HEK293 (cell line): Measurements from ENCODE around the gene C1QTNF9B.

Source experiments
- CTCF ChIA-PET: fragments of 350-600 bp; formaldehyde crosslinking; extraction: SDS; loops from one replicate; lab custom pipeline; 2021; ENCODE audit warnings: antibody characterized with exemption; lab: Yijun Ruan, JAX
- POLR2A ChIA-PET: fragments of 300-600 bp; formaldehyde crosslinking; extraction: SDS; loops from one replicate; lab custom pipeline; 2020; ENCODE audit warnings: antibody characterized with exemption, inconsistent platforms; lab: Yijun Ruan, JAX
- H3K27ac ChIP-seq: fragments of 200-500 bp; sonication (Bioruptor generic); 2 replicates; pipeline ENCODE4 v1.5.1; 2014; ENCODE audit warnings: low read depth, low read length, control low read depth, inconsistent platforms; ENCODE audit errors: extremely low read depth
- H3K36me3 ChIP-seq, 2 experiments: fragments of 200-500 bp in 1 of 2; sonication (Bioruptor generic) in 1 of 2; 1 replicate in 1 of 2; 2 replicates in 1 of 2; pipeline ENCODE4 v1.5.1; 2014 to 2017; ENCODE audit warnings: inconsistent platforms in 2 of 2, low read length in 2 of 2; ENCODE audit not compliant: control insufficient read depth in 2 of 2, insufficient read depth in 1 of 2
- H3K4me1 ChIP-seq: fragments of 200-500 bp; sonication (Bioruptor generic); 2 replicates; pipeline ENCODE4 v1.5.1; 2014; ENCODE audit warnings: mild to moderate bottlenecking, low read length, inconsistent platforms; ENCODE audit not compliant: control insufficient read depth, insufficient read depth
- H3K4me3 ChIP-seq: 2 replicates; pipeline ENCODE4 v1.5.1; 2011; ENCODE audit warnings: low read depth, mild to moderate bottlenecking, control low read depth, low read length, moderate library complexity
- H3K9me3 ChIP-seq: fragments of 200-500 bp; sonication (Bioruptor generic); 2 replicates; pipeline ENCODE4 v1.5.1; 2014; ENCODE audit warnings: low read depth, low read length, inconsistent platforms; ENCODE audit not compliant: control insufficient read depth, insufficient read depth
- REPIN1 ChIP-seq: fragments of 450-650 bp; formaldehyde crosslinking; IDR thresholded peaks from 2 replicates; pipeline ENCODE4 v1.5.1; 2017; ENCODE audit warnings: missing biosample characterization, missing genetic modification characterization, low read depth
- TCF7L2 ChIP-seq: IDR thresholded peaks from 2 replicates; pipeline ENCODE4 v1.6.1; 2011; ENCODE audit warnings: low read depth, mild to moderate bottlenecking, inconsistent platforms, low read length, moderate library complexity, borderline replicate concordance
- ZBTB17 ChIP-seq: fragments of 450-650 bp; formaldehyde crosslinking; IDR thresholded peaks from 2 replicates; pipeline ENCODE4 v1.5.1; 2016; ENCODE audit warnings: missing biosample characterization, missing genetic modification characterization
- ZNF311 ChIP-seq: fragments of 450-650 bp; formaldehyde crosslinking; IDR thresholded peaks from 2 replicates; pipeline ENCODE4 v1.5.1; 2017; ENCODE audit warnings: missing biosample characterization, missing genetic modification characterization, borderline replicate concordance
- ZNF473 ChIP-seq: fragments of 450-650 bp; formaldehyde crosslinking; IDR thresholded peaks from 2 replicates; pipeline ENCODE4 v1.5.1; 2017; ENCODE audit warnings: missing biosample characterization, missing genetic modification characterization
- ZNF548 ChIP-seq: fragments of 450-650 bp; formaldehyde crosslinking; IDR thresholded peaks from 2 replicates; pipeline ENCODE4 v1.5.1; 2016; ENCODE audit warnings: missing biosample characterization, missing genetic modification characterization
- ZNF610 ChIP-seq: fragments of 450-650 bp; formaldehyde crosslinking; IDR thresholded peaks from 2 replicates; pipeline ENCODE4 v1.5.1; 2016; ENCODE audit warnings: missing biosample characterization, missing genetic modification characterization, borderline replicate concordance
- ZNF654 ChIP-seq: fragments of 450-650 bp; formaldehyde crosslinking; IDR thresholded peaks from 2 replicates; pipeline ENCODE4 v1.5.1; 2016; ENCODE audit warnings: low read depth, missing biosample characterization, missing genetic modification characterization
- ZNF664 ChIP-seq: fragments of 450-650 bp; formaldehyde crosslinking; IDR thresholded peaks from 2 replicates; pipeline ENCODE4 v1.5.1; 2016; ENCODE audit warnings: missing biosample characterization, missing genetic modification characterization
- TF ChIP-seq, protein P1 (sequence below): fragments of 450-650 bp; formaldehyde crosslinking; IDR thresholded peaks from 2 replicates; pipeline ENCODE4 v1.5.1; 2016; ENCODE audit warnings: missing biosample characterization, missing genetic modification characterization
- TF ChIP-seq, protein P2 (sequence below): fragments of 450-650 bp; IDR thresholded peaks from 2 replicates; pipeline ENCODE4 v1.5.1; 2018; ENCODE audit warnings: missing biosample characterization, mild to moderate bottlenecking, missing genetic modification characterization
- TF ChIP-seq, protein P3 (sequence below): fragments of 450-650 bp; formaldehyde crosslinking; IDR thresholded peaks from 2 replicates; pipeline ENCODE4 v1.5.1; 2016; ENCODE audit warnings: missing biosample characterization, missing genetic modification characterization
- TF ChIP-seq, protein P4 (sequence below): fragments of 450-650 bp; formaldehyde crosslinking; IDR thresholded peaks from 2 replicates; pipeline ENCODE4 v1.5.1; 2016; ENCODE audit warnings: missing biosample characterization, missing genetic modification characterization
- TF ChIP-seq, protein P5 (sequence below): fragments of 450-650 bp; formaldehyde crosslinking; conservative IDR thresholded peaks from 2 replicates; pipeline ENCODE4 v1.5.1; 2016; ENCODE audit warnings: low read depth, missing biosample characterization, missing genetic modification characterization
- TF ChIP-seq, protein P6 (sequence below): fragments of 450-650 bp; formaldehyde crosslinking; IDR thresholded peaks from 2 replicates; pipeline ENCODE4 v1.5.1; 2016; ENCODE audit warnings: missing biosample characterization, missing genetic modification characterization

C1QTNF9B gene

DNA sequence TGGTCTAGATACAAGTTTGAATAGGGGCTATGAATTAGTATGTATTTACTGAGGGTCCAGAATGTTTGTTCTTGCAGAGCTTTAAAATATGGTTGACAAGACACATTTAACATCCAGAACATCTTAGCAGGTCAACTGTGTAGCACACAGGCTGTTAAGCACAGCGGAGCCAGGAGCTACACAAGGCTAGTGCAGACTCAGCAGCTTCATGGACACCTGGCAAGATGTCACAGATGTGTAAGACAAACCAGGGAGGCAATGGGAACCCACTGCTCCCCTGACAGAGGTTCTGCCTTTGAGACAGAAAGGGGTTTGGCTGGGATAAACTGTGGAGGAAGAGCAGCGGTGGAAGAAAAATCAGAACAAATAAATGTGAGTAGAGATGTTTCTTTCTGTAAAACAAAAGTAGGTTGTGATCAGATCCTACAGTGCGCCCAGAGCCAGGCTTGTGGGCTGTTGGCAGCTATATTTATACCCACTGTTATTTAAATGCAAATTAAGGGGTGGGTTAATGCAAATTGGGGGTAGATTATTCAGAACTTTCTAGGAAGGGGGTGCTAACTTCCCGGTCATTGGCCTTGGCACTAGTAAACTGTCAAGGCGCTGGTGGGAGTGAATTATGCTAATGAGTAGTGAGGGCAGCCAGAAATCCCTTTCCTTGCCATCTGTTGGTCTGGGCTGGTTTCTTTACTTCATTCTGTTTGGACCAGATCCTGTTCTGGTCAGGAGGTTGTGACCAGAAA is 41.1 kb downstream of the C1QTNF9B start:
- H3K4me3 ChIP-seq, result no peak overlapping the region
- TF ChIP-seq ZNF610 (tag by site-specific recombination) (no peak), ZNF548 (tag by site-specific recombination) (no peak)
- TF ChIP-seq, protein P1, sequence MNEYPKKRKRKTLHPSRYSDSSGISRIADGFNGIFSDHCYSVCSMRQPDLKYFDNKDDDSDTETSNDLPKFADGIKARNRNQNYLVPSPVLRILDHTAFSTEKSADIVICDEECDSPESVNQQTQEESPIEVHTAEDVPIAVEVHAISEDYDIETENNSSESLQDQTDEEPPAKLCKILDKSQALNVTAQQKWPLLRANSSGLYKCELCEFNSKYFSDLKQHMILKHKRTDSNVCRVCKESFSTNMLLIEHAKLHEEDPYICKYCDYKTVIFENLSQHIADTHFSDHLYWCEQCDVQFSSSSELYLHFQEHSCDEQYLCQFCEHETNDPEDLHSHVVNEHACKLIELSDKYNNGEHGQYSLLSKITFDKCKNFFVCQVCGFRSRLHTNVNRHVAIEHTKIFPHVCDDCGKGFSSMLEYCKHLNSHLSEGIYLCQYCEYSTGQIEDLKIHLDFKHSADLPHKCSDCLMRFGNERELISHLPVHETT (tag by site-specific recombination), result no peak
- TF ChIP-seq, protein P2, sequence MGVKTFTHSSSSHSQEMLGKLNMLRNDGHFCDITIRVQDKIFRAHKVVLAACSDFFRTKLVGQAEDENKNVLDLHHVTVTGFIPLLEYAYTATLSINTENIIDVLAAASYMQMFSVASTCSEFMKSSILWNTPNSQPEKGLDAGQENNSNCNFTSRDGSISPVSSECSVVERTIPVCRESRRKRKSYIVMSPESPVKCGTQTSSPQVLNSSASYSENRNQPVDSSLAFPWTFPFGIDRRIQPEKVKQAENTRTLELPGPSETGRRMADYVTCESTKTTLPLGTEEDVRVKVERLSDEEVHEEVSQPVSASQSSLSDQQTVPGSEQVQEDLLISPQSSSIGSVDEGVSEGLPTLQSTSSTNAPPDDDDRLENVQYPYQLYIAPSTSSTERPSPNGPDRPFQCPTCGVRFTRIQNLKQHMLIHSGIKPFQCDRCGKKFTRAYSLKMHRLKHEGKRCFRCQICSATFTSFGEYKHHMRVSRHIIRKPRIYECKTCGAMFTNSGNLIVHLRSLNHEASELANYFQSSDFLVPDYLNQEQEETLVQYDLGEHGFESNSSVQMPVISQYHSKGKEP (tag by site-specific recombination), result no peak
- TF ChIP-seq, protein P3, sequence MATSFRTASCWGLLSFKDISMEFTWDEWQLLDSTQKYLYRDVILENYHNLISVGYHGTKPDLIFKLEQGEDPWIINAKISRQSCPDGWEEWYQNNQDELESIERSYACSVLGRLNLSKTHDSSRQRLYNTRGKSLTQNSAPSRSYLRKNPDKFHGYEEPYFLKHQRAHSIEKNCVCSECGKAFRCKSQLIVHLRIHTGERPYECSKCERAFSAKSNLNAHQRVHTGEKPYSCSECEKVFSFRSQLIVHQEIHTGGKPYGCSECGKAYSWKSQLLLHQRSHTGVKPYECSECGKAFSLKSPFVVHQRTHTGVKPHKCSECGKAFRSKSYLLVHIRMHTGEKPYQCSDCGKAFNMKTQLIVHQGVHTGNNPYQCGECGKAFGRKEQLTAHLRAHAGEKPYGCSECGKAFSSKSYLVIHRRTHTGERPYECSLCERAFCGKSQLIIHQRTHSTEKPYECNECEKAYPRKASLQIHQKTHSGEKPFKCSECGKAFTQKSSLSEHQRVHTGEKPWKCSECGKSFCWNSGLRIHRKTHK (tag by site-specific recombination), result no peak
- TF ChIP-seq, protein P4, sequence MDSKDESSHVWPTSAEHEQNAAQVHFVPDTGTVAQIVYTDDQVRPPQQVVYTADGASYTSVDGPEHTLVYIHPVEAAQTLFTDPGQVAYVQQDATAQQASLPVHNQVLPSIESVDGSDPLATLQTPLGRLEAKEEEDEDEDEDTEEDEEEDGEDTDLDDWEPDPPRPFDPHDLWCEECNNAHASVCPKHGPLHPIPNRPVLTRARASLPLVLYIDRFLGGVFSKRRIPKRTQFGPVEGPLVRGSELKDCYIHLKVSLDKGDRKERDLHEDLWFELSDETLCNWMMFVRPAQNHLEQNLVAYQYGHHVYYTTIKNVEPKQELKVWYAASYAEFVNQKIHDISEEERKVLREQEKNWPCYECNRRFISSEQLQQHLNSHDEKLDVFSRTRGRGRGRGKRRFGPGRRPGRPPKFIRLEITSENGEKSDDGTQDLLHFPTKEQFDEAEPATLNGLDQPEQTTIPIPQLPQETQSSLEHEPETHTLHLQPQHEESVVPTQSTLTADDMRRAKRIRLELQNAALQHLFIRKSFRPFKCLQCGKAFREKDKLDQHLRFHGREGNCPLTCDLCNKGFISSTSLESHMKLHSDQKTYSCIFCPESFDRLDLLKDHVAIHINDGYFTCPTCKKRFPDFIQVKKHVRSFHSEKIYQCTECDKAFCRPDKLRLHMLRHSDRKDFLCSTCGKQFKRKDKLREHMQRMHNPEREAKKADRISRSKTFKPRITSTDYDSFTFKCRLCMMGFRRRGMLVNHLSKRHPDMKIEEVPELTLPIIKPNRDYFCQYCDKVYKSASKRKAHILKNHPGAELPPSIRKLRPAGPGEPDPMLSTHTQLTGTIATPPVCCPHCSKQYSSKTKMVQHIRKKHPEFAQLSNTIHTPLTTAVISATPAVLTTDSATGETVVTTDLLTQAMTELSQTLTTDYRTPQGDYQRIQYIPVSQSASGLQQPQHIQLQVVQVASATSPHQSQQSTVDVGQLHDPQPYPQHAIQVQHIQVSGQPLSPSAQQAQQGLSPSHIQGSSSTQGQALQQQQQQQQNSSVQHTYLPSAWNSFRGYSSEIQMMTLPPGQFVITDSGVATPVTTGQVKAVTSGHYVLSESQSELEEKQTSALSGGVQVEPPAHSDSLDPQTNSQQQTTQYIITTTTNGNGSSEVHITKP (tag by site-specific recombination), result no peak
- ChIA-PET POLR2A (no interaction called here), CTCF (no interaction called here)
- H3K4me1 ChIP-seq, result no peaks in the 10 kb centered on the region
- H3K9me3 ChIP-seq, result no peaks in the 10 kb centered on the region
- H3K27ac ChIP-seq, result no peak overlapping the region
- H3K36me3 ChIP-seq, result peaks cover 0 to 11% of the 10 kb centered on the region in 2 experiments; a peak in 1 of 3 replicates

DNA sequence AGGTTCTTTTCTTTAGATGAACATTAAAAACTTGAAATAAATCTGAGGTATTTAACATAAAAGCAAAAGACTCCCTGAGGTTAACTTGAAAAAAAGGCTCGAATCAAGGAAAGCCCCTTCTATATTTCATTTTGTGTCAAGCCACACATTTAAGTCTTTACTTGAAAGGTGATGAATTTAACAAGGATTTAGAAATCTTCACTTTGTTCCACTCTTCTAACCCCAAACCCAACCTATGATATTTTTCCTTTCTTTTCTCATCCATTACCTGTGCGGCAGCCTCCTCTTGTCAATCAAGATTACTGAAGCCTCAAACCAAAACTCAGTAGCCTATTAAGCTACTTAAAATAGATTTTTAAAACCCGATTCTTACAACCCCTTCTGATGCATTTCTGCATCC is 41.9 kb downstream of the C1QTNF9B start:
- Histone ChIP-seq H3K4me1 (no peaks in the 10 kb centered on the region), H3K9me3 (no peaks in the 10 kb centered on the region), H3K4me3 (no peak overlapping the region), H3K27ac (no peak overlapping the region), H3K36me3 (peaks cover 0 to 11% of the 10 kb centered on the region in 2 experiments; a peak in 1 of 3 replicates)
- ChIA-PET CTCF (no interaction called here), POLR2A (interaction anchor here (0.6 kb wide), 1 partner anchor 39 kb away, joined by 3 read pairs; no protein-coding TSS in a partner anchor)
- TF ChIP-seq, protein P5, sequence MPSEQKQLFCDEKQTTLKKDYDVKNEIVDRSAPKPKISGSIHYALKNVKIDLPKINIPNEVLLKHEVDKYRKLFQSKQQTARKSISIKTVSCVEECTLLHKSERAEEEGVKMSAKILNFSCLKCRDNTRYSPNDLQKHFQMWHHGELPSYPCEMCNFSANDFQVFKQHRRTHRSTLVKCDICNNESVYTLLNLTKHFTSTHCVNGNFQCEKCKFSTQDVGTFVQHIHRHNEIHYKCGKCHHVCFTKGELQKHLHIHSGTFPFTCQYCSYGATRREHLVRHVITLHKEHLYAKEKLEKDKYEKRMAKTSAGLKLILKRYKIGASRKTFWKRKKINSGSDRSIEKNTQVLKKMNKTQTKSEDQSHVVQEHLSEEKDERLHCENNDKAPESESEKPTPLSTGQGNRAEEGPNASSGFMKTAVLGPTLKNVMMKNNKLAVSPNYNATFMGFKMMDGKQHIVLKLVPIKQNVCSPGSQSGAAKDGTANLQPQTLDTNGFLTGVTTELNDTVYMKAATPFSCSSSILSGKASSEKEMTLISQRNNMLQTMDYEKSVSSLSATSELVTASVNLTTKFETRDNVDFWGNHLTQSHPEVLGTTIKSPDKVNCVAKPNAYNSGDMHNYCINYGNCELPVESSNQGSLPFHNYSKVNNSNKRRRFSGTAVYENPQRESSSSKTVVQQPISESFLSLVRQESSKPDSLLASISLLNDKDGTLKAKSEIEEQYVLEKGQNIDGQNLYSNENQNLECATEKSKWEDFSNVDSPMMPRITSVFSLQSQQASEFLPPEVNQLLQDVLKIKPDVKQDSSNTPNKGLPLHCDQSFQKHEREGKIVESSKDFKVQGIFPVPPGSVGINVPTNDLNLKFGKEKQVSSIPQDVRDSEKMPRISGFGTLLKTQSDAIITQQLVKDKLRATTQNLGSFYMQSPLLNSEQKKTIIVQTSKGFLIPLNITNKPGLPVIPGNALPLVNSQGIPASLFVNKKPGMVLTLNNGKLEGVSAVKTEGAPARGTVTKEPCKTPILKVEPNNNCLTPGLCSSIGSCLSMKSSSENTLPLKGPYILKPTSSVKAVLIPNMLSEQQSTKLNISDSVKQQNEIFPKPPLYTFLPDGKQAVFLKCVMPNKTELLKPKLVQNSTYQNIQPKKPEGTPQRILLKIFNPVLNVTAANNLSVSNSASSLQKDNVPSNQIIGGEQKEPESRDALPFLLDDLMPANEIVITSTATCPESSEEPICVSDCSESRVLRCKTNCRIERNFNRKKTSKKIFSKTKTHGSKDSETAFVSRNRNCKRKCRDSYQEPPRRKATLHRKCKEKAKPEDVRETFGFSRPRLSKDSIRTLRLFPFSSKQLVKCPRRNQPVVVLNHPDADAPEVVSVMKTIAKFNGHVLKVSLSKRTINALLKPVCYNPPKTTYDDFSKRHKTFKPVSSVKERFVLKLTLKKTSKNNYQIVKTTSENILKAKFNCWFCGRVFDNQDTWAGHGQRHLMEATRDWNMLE (tag by site-specific recombination), result no peak
- TF ChIP-seq ZBTB17, result no peak
- TF ChIP-seq, protein P6, sequence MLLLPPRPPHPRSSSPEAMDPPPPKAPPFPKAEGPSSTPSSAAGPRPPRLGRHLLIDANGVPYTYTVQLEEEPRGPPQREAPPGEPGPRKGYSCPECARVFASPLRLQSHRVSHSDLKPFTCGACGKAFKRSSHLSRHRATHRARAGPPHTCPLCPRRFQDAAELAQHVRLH (tag by site-specific recombination), result no peak
- no peak for TF ChIP-seq ZNF311 (tag by site-specific recombination)
- TF ChIP-seq ZNF473 (tag by site-specific recombination), result no peak
- TF ChIP-seq REPIN1 (tag by site-specific recombination), result no peak
- TF ChIP-seq ZNF654 (tag by site-specific recombination), result no peak
- TF ChIP-seq ZNF664 (tag by site-specific recombination), result no peak
- TF ChIP-seq TCF7L2, result no peak
